ENCODE results near the gene ENTPD2. TPM values are rescaled to one million over a fixed set of nuclear protein-coding genes. Genes with fewer than 3 reads are reported as not detected.
A peak's percentile ranks its signal among the peaks of the same experiment; 100 is the strongest.

ENTPD2 gene
- total RNA-seq, 1 experiment from 2014 or later = 8.3 TPM

DNA sequence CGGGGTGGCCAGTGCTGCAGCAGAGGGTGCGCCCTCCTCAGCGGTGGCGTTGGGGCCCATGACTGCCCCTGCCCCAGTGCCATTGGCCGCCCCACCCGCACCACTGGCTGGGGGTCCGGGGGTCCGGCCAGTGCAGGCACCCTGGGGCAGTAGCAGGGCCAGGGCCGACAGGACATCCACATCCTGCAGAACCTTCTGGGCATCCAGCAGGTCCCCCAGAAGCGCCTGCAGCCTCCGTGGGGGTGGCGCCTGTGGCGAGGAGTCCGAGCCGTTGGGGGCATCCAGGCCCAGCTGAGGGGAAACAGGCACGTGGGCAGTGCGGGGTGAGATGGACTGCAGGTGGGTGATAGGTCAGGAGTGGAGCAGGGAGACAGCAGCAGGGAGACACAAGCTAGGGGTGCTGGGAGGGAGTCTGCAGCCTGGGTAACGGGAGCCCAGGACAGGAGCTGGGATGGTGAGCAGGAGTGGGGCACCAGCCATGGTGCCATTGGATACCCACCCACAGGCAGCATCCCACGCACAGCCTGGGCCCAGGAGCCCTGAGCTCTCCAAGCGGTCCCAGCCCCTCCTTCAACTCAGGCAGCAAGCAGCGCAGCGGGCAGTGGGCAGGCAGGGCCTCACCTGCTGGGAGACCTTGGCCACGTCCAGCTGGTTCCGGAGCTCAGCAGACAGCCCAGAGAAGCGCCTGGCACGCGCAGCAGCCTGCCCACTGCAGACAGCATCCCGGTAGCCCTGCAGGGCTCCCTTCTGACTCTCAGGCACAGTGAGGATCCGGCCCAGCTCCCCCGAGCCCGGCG is 32.9 kb downstream of the ENTPD2 start:
- H3K9me3 Mint-ChIP-seq = no peaks in the 10 kb centered on the region
- no peak for TF ChIP-seq EMX1 (CRISPR knock-in tag; IDR thresholded peaks at IDR 0.05)
- TF ChIP-seq E2F5 (CRISPR knock-in tag; IDR thresholded peaks at IDR 0.05) = no peak
- TF ChIP-seq FOXP1 (CRISPR knock-in tag; IDR thresholded peaks at IDR 0.05; ENCODE audit: borderline replicate concordance) = no peak
- no peak for TF ChIP-seq FOXK1 (CRISPR knock-in tag; IDR thresholded peaks at IDR 0.05)
- TF ChIP-seq TEAD1 (CRISPR knock-in tag; IDR thresholded peaks at IDR 0.05) = no peak
- TF ChIP-seq NR3C1 (CRISPR knock-in tag; conservative IDR thresholded peaks at IDR 0.05; ENCODE audit: low read depth) = no peak
- TF ChIP-seq NR2C2 (CRISPR knock-in tag; IDR thresholded peaks at IDR 0.05) = no peak
- no peak for TF ChIP-seq ATF1 (CRISPR knock-in tag; IDR thresholded peaks at IDR 0.05)
- ChIA-PET POLR2A (no interaction called here), CTCF (interaction anchor here (0.8 to 3.9 kb wide), 9 partner anchors 9 to 216 kb away, joined by 3 to 38 read pairs (median 5); partner anchors contain the start of gene FUT7)
- no peaks in the 10 kb centered on the region for H3K27me3 Mint-ChIP-seq (ENCODE audit: low read depth)
- ATAC-seq = no peak
- H3K27ac Mint-ChIP-seq = no peak overlapping the region
- H3K4me1 Mint-ChIP-seq = no peaks in the 10 kb centered on the region; the same call in 1 of the 2 replicates
- H3K36me3 Mint-ChIP-seq = peaks cover 7% of the 10 kb centered on the region
- no peak for DNase-seq (ENCODE audit: low spot score)
- no peak overlapping the region for H3K4me3 Mint-ChIP-seq

DNA sequence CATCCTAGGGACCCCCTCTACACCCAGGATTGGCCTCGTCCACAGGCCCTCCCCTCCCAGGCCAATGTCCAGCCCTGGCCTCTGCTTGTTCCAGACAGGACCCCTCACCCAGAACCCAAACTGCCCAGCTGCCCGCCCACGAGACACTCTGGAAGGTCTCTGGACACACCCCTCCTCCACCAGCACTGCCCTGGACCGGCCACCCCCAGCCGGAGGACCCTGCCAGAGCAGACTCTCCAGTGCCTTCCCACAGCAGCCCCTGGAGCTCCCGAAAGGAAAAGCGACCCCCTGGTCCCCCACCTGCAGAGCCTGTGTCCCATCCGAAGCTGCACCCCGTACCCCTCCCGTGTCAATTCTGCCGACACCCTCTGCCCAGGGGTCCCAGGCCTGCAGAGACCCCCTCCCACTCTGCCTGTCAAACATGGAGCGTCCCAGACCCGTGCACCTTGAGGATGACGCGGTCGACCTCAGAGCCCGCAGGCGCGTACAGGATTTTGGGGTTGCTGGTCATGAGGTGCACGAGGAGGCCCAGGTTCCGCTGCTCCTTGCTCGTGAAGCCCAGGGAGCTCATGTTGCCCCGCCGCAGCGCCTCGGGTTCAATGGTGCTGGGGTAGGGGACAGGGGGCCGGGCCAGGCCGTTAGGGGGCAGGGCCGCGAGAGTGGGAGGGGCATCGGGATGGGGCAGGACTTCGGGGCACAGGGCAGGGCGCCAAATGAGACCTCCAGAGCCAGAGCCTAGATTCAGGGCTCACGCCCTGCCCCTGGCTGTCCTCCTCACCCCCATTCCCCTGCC is 33.8 kb downstream of the ENTPD2 start:
- DNase-seq (ENCODE audit: low spot score) (no peak), ATAC-seq (no peak)
- Mint-ChIP-seq H3K4me1 (no peaks in the 10 kb centered on the region; the same call in 1 of the 2 replicates), H3K27ac (peak overlapping the region; percentile 41; the same call in 1 of the 2 replicates), H3K4me3 (no peak overlapping the region), H3K36me3 (peaks cover 9% of the 10 kb centered on the region), H3K9me3 (no peaks in the 10 kb centered on the region), H3K27me3 (ENCODE audit: low read depth) (no peaks in the 10 kb centered on the region)
- CTCF ChIA-PET = interaction anchor here (0.7 to 3.9 kb wide), 6 partner anchors 10 to 188 kb away, joined by 3 to 38 read pairs (median 4); partner anchors contain the start of gene FUT7
- TF ChIP-seq, protein P1, sequence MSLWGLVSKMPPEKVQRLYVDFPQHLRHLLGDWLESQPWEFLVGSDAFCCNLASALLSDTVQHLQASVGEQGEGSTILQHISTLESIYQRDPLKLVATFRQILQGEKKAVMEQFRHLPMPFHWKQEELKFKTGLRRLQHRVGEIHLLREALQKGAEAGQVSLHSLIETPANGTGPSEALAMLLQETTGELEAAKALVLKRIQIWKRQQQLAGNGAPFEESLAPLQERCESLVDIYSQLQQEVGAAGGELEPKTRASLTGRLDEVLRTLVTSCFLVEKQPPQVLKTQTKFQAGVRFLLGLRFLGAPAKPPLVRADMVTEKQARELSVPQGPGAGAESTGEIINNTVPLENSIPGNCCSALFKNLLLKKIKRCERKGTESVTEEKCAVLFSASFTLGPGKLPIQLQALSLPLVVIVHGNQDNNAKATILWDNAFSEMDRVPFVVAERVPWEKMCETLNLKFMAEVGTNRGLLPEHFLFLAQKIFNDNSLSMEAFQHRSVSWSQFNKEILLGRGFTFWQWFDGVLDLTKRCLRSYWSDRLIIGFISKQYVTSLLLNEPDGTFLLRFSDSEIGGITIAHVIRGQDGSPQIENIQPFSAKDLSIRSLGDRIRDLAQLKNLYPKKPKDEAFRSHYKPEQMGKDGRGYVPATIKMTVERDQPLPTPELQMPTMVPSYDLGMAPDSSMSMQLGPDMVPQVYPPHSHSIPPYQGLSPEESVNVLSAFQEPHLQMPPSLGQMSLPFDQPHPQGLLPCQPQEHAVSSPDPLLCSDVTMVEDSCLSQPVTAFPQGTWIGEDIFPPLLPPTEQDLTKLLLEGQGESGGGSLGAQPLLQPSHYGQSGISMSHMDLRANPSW (CRISPR knock-in tag; conservative IDR thresholded peaks at IDR 0.05; ENCODE audit: low read depth) = no peak
- no peak for TF ChIP-seq HMGXB4 (CRISPR knock-in tag; IDR thresholded peaks at IDR 0.05)
- no peak for TF ChIP-seq ZNF232 (CRISPR knock-in tag; IDR thresholded peaks at IDR 0.05)
- TF ChIP-seq IRF2 (CRISPR knock-in tag; IDR thresholded peaks at IDR 0.05; ENCODE audit: borderline replicate concordance, low read depth) = no peak
- no peak for TF ChIP-seq ETV6 (CRISPR knock-in tag; IDR thresholded peaks at IDR 0.05)
- TF ChIP-seq, protein P2, sequence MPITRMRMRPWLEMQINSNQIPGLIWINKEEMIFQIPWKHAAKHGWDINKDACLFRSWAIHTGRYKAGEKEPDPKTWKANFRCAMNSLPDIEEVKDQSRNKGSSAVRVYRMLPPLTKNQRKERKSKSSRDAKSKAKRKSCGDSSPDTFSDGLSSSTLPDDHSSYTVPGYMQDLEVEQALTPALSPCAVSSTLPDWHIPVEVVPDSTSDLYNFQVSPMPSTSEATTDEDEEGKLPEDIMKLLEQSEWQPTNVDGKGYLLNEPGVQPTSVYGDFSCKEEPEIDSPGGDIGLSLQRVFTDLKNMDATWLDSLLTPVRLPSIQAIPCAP (CRISPR knock-in tag; IDR thresholded peaks at IDR 0.05) = no peak
- no peak for TF ChIP-seq JAZF1 (CRISPR knock-in tag; IDR thresholded peaks at IDR 0.05)
- TF ChIP-seq, protein P3, sequence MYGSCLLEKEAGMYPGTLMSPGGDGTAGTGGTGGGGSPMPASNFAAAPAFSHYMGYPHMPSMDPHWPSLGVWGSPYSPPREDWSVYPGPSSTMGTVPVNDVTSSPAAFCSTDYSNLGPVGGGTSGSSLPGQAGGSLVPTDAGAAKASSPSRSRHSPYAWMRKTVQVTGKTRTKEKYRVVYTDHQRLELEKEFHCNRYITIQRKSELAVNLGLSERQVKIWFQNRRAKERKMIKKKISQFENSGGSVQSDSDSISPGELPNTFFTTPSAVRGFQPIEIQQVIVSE (CRISPR knock-in tag; IDR thresholded peaks at IDR 0.05; ENCODE audit: borderline replicate concordance) = no peak
- POLR2A ChIA-PET = no interaction called here
